ENCODE data around the gene LRP6. TPM values are rescaled to one million over a fixed set of nuclear protein-coding genes. Genes with fewer than 3 reads are reported as not detected.

LRP6 gene
- polyA plus RNA-seq, 1 donor (not counting 4 experiments of a cell fraction or from before 2014, with no cell fraction given) = 13.0 TPM

DNA sequence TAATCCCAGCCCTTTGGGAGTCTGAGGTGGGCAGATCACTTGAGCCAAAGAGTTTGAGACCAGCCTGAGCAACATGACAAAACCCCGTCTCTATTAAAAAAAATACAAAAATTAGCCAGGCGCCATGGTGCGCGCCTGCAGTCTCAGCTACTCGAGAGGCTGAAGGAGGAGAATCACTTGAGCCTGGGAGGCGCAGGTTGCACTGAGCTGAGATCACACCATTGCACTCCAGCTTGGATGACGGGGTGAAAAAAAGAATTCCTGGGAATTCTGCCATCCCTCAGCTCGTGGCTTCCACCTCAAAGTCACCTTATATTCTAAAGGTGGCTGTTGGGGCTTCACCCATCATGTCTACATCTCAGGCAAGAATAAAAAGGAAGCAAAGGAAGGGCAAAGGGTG is 183.2 kb downstream of the LRP6 start:
- FAIRE-seq (no peak), DNase-seq (ENCODE audit: low read depth, low spot score) (no peak)
- no peak overlapping the region for H3K4me3 ChIP-seq (ENCODE audit: control insufficient read depth in 2 of 3, extremely low read depth in 1 of 3, insufficient read depth in 2 of 3, low read depth in 1 of 3, low read length in 3 of 3)
- TF ChIP-seq, protein P1, sequence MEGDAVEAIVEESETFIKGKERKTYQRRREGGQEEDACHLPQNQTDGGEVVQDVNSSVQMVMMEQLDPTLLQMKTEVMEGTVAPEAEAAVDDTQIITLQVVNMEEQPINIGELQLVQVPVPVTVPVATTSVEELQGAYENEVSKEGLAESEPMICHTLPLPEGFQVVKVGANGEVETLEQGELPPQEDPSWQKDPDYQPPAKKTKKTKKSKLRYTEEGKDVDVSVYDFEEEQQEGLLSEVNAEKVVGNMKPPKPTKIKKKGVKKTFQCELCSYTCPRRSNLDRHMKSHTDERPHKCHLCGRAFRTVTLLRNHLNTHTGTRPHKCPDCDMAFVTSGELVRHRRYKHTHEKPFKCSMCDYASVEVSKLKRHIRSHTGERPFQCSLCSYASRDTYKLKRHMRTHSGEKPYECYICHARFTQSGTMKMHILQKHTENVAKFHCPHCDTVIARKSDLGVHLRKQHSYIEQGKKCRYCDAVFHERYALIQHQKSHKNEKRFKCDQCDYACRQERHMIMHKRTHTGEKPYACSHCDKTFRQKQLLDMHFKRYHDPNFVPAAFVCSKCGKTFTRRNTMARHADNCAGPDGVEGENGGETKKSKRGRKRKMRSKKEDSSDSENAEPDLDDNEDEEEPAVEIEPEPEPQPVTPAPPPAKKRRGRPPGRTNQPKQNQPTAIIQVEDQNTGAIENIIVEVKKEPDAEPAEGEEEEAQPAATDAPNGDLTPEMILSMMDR (optimal IDR thresholded peaks at IDR 0.05 in 1 of 3, IDR thresholded peaks at IDR 0.05 in 1 of 3, conservative IDR thresholded peaks at IDR 0.05 in 1 of 3; ENCODE audit: extremely low read depth in 1 of 3, insufficient read depth in 2 of 3, low read length in 3 of 3) = no peak
- TF ChIP-seq EZH2 (IDR thresholded peaks at IDR 0.05; ENCODE audit: low read length) = no peak
- no peak overlapping the region for H3K27ac ChIP-seq (ENCODE audit: control insufficient read depth, insufficient read depth, low read length)
- no peaks in the 10 kb centered on the region for H4K20me1 ChIP-seq (ENCODE audit: control insufficient read depth, extremely low read depth, insufficient read depth, low read length)
- no peaks in the 10 kb centered on the region for H3K9me1 ChIP-seq (ENCODE audit: control insufficient read depth, extremely low read depth, insufficient read depth, low read length)
- H3K4me2 ChIP-seq (ENCODE audit: control insufficient read depth, extremely low read depth, insufficient read depth, low read depth, low read length) = no peak overlapping the region
- H3K9ac ChIP-seq (ENCODE audit: control insufficient read depth, extremely low read depth, insufficient read depth, low read length) = no peak overlapping the region
- H3K27me3 ChIP-seq (ENCODE audit: control insufficient read depth, extremely low read depth, insufficient read depth, low read length) = no peaks in the 10 kb centered on the region
- H3K36me3 ChIP-seq (ENCODE audit: control insufficient read depth in 2 of 2, extremely low read depth in 1 of 2, insufficient read depth in 2 of 2, low read length in 2 of 2) = no peaks in the 10 kb centered on the region
- dilution Hi-C loops (cut with MboI; ENCODE audit: extremely low pct_ligation_motif_present, low sequenced_read_pairs) = loop anchor here (25.0 kb wide), 1 partner anchor 254 kb away; no protein-coding TSS in a partner anchor
- no peaks in the 10 kb centered on the region for H3K79me2 ChIP-seq (ENCODE audit: control insufficient read depth, insufficient read depth, low read length)
- H3K9me3 ChIP-seq (ENCODE audit: control insufficient read depth, low read depth, low read length) = no peaks in the 10 kb centered on the region
- H3K4me1 ChIP-seq (ENCODE audit: control insufficient read depth, extremely low read depth, insufficient read depth, low read length) = no peaks in the 10 kb centered on the region
- H2AFZ ChIP-seq (ENCODE audit: control insufficient read depth, low read length) = no peak overlapping the region

DNA sequence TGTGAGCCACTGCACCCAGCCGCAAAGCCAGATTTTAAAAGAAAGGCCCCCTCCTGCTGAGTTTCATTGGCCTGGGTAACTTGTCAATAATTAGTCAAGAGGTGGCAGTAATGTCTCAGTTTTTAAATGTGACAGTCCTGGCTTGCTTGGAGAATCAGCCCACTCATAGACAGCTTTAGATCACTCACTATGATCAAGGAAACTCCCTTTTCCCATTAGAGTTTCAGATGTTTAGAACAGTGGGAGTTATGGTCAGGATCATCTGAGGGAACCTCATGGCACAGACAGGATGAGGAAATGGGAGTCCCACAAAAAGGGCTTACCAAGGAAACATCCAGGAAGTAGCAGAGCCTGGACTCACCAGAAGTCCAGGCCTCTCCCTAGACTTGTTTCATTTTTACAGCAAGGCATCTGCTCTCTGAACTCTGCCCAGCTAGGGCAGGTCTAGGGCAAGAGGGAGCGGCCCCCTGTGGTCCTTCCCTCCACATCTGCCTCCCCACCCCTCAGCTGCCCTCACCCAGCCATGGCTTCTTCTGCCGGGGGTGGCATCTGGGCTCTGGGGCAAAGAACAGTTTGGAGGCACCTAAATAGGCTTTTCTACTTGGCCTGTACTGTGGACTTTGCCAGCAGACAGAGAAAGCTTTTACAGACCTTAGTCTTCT is 184.9 kb downstream of the LRP6 start:
- no peak for DNase-seq (ENCODE audit: low read depth, low spot score)
- Histone ChIP-seq H3K27ac (ENCODE audit: control insufficient read depth, insufficient read depth, low read length) (no peak overlapping the region), H3K36me3 (ENCODE audit: control insufficient read depth in 2 of 2, extremely low read depth in 1 of 2, insufficient read depth in 2 of 2, low read length in 2 of 2) (no peaks in the 10 kb centered on the region), H3K4me3 (ENCODE audit: control insufficient read depth in 2 of 3, extremely low read depth in 1 of 3, insufficient read depth in 2 of 3, low read depth in 1 of 3, low read length in 3 of 3) (no peak overlapping the region), H3K27me3 (ENCODE audit: control insufficient read depth, extremely low read depth, insufficient read depth, low read length) (no peaks in the 10 kb centered on the region), H3K9ac (ENCODE audit: control insufficient read depth, extremely low read depth, insufficient read depth, low read length) (no peak overlapping the region), H3K79me2 (ENCODE audit: control insufficient read depth, insufficient read depth, low read length) (no peaks in the 10 kb centered on the region), H4K20me1 (ENCODE audit: control insufficient read depth, extremely low read depth, insufficient read depth, low read length) (no peaks in the 10 kb centered on the region), H3K4me1 (ENCODE audit: control insufficient read depth, extremely low read depth, insufficient read depth, low read length) (no peaks in the 10 kb centered on the region), H3K4me2 (ENCODE audit: control insufficient read depth, extremely low read depth, insufficient read depth, low read depth, low read length) (no peak overlapping the region), H3K9me3 (ENCODE audit: control insufficient read depth, low read depth, low read length) (no peaks in the 10 kb centered on the region), H2AFZ (ENCODE audit: control insufficient read depth, low read length) (peak overlapping the region; percentile 57), H3K9me1 (ENCODE audit: control insufficient read depth, extremely low read depth, insufficient read depth, low read length) (no peaks in the 10 kb centered on the region)
- no peak for TF ChIP-seq EZH2 (IDR thresholded peaks at IDR 0.05; ENCODE audit: low read length)
- TF ChIP-seq, protein P1 (optimal IDR thresholded peaks at IDR 0.05 in 1 of 3, IDR thresholded peaks at IDR 0.05 in 1 of 3, conservative IDR thresholded peaks at IDR 0.05 in 1 of 3; ENCODE audit: extremely low read depth in 1 of 3, insufficient read depth in 2 of 3, low read length in 3 of 3) = peak in 2 of 3 experiments; percentile 24 to 41
- dilution Hi-C loops (cut with MboI; ENCODE audit: extremely low pct_ligation_motif_present, low sequenced_read_pairs) = loop anchor here (25.0 kb wide), 1 partner anchor 255 kb away; no protein-coding TSS in a partner anchor
- FAIRE-seq = no peak
